HG02943 (cell line): ENCODE data around the gene PRKAG2.

Experiments used
- ATAC-seq: cut with Tn5 transposase; IDR thresholded peaks from one replicate; pipeline ENCODE4 v1.9.1; 2021; ENCODE audit warnings: mild to moderate bottlenecking, low read depth, moderate library complexity; ENCODE audit not compliant: unreplicated experiment

Gene PRKAG2

GRCh38 chr7:151704960-151705635 is 171.8 kb downstream of the PRKAG2 start:
- no peak for ATAC-seq

GRCh38 chr7:151704299-151704959 is 172.5 kb downstream of the PRKAG2 start:
- no peak for ATAC-seq

GRCh38 chr7:151702961-151703360 is 174.0 kb downstream of the PRKAG2 start:
- no peak for ATAC-seq

- no peak for ATAC-seq
Observed at GRCh38 chr7:151700586-151701165, 176.2 kb downstream of the PRKAG2 start.

GRCh38 chr7:151699928-151700319 is 177.0 kb downstream of the PRKAG2 start:
- no peak for ATAC-seq

- ATAC-seq: no peak
Observed at GRCh38 chr7:151699147-151699927, 177.6 kb downstream of the PRKAG2 start.

GRCh38 chr7:151697942-151698341 is 179.0 kb downstream of the PRKAG2 start:
- ATAC-seq: no peak

GRCh38 chr7:151697515-151697895 is 179.4 kb downstream of the PRKAG2 start:
- no peak for ATAC-seq

GRCh38 chr7:151696721-151697514 is 180.0 kb downstream of the PRKAG2 start:
- ATAC-seq: no peak

- ATAC-seq: no peak
Observed at GRCh38 chr7:151695951-151696541, 180.9 kb downstream of the PRKAG2 start.

GRCh38 chr7:151694828-151695580 is 181.9 kb downstream of the PRKAG2 start:
- no peak for ATAC-seq

- no peak for ATAC-seq
Observed at GRCh38 chr7:151694441-151694827, 182.5 kb downstream of the PRKAG2 start.

- ATAC-seq: no peak
Observed at GRCh38 chr7:151693140-151693539, 183.8 kb downstream of the PRKAG2 start.

- no peak for ATAC-seq
Observed at GRCh38 chr7:151692721-151693120, 184.2 kb downstream of the PRKAG2 start.

GRCh38 chr7:151691449-151691848 is 185.5 kb downstream of the PRKAG2 start:
- ATAC-seq: no peak

- ATAC-seq: no peak
Observed at GRCh38 chr7:151690606-151691005, 186.3 kb downstream of the PRKAG2 start.

- no peak for ATAC-seq
Observed at GRCh38 chr7:151689196-151689971, 187.5 kb downstream of the PRKAG2 start.

GRCh38 chr7:151688236-151688780 is 188.6 kb downstream of the PRKAG2 start:
- no peak for ATAC-seq
